ENCODE results near the gene MFGE8.

GRCh38 chr15:88874684-88875083 lies 38.5 kb downstream of the MFGE8 start:
- TF ChIP-seq CTCF (IDR thresholded peaks at IDR 0.05) = no peak
- TF ChIP-seq POLR2A (IDR thresholded peaks at IDR 0.05) = no peak
